ENCODE data around the gene MAGEF1. TPM values are rescaled to one million over a fixed set of nuclear protein-coding genes. Genes with fewer than 3 reads are reported as not detected.

Gene MAGEF1
- 10 to 100 TPM; 21.2 to 24.5 TPM for total RNA-seq

- ChIA-PET CTCF (interaction anchor here (2.0 kb wide), 1 partner anchor 150 kb away, joined by 5 read pairs; the partner anchor contains the start of gene EPHB3), POLR2A (interaction anchor here (0.7 to 1.3 kb wide), 2 partner anchors 150 to 1533 kb away, joined by 3 read pairs; partner anchors contain the start of gene EPHB3)
These were observed at the start of gene MAGEF1 for GRCh38 chr3:184711493-184712247. Gene MAGEF1, minus strand, starts transcription at chr3:184712064. Its CDS starts 243 bp downstream, at chr3:184711821.

GRCh38 chr3:184761075-184761841, 49.4 kb upstream of the MAGEF1 start:
- ChIA-PET POLR2A (no interaction called here), CTCF (interaction anchor here (1.7 kb wide), 1 partner anchor 200 kb away, joined by 4 read pairs; the partner anchor contains the start of gene EPHB3)

- POLR2A ChIA-PET: no interaction called here
- CTCF ChIA-PET: no interaction called here
These were observed 48.6 kb upstream of the MAGEF1 start for GRCh38 chr3:184760337-184761074.

- ChIA-PET CTCF (no interaction called here), POLR2A (no interaction called here)
These were observed 47.9 kb upstream of the MAGEF1 start for GRCh38 chr3:184759666-184760200.

GRCh38 chr3:184758056-184758455, 46.2 kb upstream of the MAGEF1 start:
- POLR2A ChIA-PET: no interaction called here
- CTCF ChIA-PET: interaction anchor here (0.9 kb wide), 1 partner anchor 197 kb away, joined by 4 read pairs; the partner anchor contains the start of gene EPHB3

- POLR2A ChIA-PET: no interaction called here
- CTCF ChIA-PET: interaction anchor here (0.9 kb wide), 1 partner anchor 196 kb away, joined by 4 read pairs; the partner anchor contains the start of gene EPHB3
These were observed 45.3 kb upstream of the MAGEF1 start for GRCh38 chr3:184757022-184757651.

- ChIA-PET CTCF (no interaction called here), POLR2A (no interaction called here)
These were observed 44.5 kb upstream of the MAGEF1 start for GRCh38 chr3:184756151-184757021.

GRCh38 chr3:184755315-184755731, 43.5 kb upstream of the MAGEF1 start:
- CTCF ChIA-PET: no interaction called here
- POLR2A ChIA-PET: no interaction called here

GRCh38 chr3:184752361-184752760, 40.5 kb upstream of the MAGEF1 start:
- CTCF ChIA-PET: interaction anchor here (1.2 kb wide), 1 partner anchor 25 kb away, joined by 3 read pairs; no protein-coding TSS in a partner anchor
- POLR2A ChIA-PET: no interaction called here

GRCh38 chr3:184751204-184752040, 39.6 kb upstream of the MAGEF1 start:
- ChIA-PET POLR2A (no interaction called here), CTCF (interaction anchor here (1.2 kb wide), 1 partner anchor 26 kb away, joined by 3 read pairs; no protein-coding TSS in a partner anchor)

GRCh38 chr3:184750349-184751083, 38.7 kb upstream of the MAGEF1 start:
- ChIA-PET POLR2A (no interaction called here), CTCF (no interaction called here)

- ChIA-PET POLR2A (no interaction called here), CTCF (interaction anchor here (1.4 kb wide), 1 partner anchor 55 kb away, joined by 5 read pairs; no protein-coding TSS in a partner anchor)
These were observed 37.4 kb upstream of the MAGEF1 start for GRCh38 chr3:184749168-184749744.

- POLR2A ChIA-PET: no interaction called here
- CTCF ChIA-PET: interaction anchor here (1.4 kb wide), 1 partner anchor 55 kb away, joined by 5 read pairs; no protein-coding TSS in a partner anchor
These were observed 36.6 kb upstream of the MAGEF1 start for GRCh38 chr3:184748219-184749135.

GRCh38 chr3:184746131-184747120, 34.6 kb upstream of the MAGEF1 start:
- POLR2A ChIA-PET: no interaction called here

More at GRCh38 chr3:184746131-184747120, 34.6 kb upstream of the MAGEF1 start:
- CTCF ChIA-PET: interaction anchor here (1.5 kb wide), 1 partner anchor 11 kb away, joined by 3 read pairs; no protein-coding TSS in a partner anchor
